GM12878 (cell line): ENCODE results near the gene IGFLR1. TPM values are rescaled to one million over a fixed set of nuclear protein-coding genes. Genes with fewer than 3 reads are reported as not detected.

Source experiments
- ATAC-seq: fragments of 200-7000 bp; cut with Tn5 transposase; 3 replicates; pipeline ENCODE4 v1.9.1; 2020; ENCODE audit warnings: mild to moderate bottlenecking, moderate library complexity
- BruUV-seq: library from RNA; stranded (reverse); fragments of 400-500 nt; replicated peaks from 2 replicates; lab custom pipeline; 2021; lab: Mats Ljungman, UMichigan
- CTCF ChIA-PET: fragments of 300-600 bp; sonication (Branson Sonifier 250); formaldehyde crosslinking; extraction: SDS; loops from one replicate; lab custom pipeline; 2021; ENCODE audit warnings: inconsistent platforms; lab: Yijun Ruan, JAX
- POLR2A ChIA-PET: fragments of 350-600 bp; formaldehyde crosslinking; extraction: SDS; loops from one replicate; lab custom pipeline; 2021; ENCODE audit warnings: inconsistent platforms; lab: Charles Lee
- RAD21 ChIA-PET: fragments of 300-600 bp; sonication (Branson Sonifier 250); formaldehyde crosslinking; loops from one replicate; lab custom pipeline; 2023; ENCODE audit warnings: antibody characterized with exemption; ENCODE audit not compliant: unreplicated experiment; lab: Charles Lee
- SMC1A ChIA-PET: fragments of 300-600 bp; sonication (Branson Sonifier 250); formaldehyde crosslinking; loops from one replicate; lab custom pipeline; 2023; ENCODE audit not compliant: unreplicated experiment, uncharacterized antibody; lab: Charles Lee
- DNase-seq: peaks from one replicate; pipeline ENCODE4 v3.0.0-alpha.2; 2011; ENCODE audit warnings: low read depth, low spot score
- FAIRE-seq: peaks from 3 replicates; lab custom pipeline; 2011; peaks lifted over from hg19 to GRCh38; lab: Jason Lieb, UNC
- H2AFZ ChIP-seq: 2 replicates; pipeline ENCODE4 v1.6.0; 2011; ENCODE audit warnings: low read depth, low read length, control low read depth; ENCODE audit not compliant: control insufficient read depth
- H3K27ac ChIP-seq: 2 replicates; pipeline ENCODE4 v1.5.1; 2011; ENCODE audit warnings: control low read depth; ENCODE audit not compliant: control insufficient read depth, insufficient read depth
- H3K27me3 ChIP-seq, 2 experiments: replicated peaks in 1 of 2; 2 replicates each; pipeline versions ENCODE4 v1.6.0 to v1.6.1; 2011; ENCODE audit warnings: low read length in 1 of 2; ENCODE audit not compliant: control insufficient read depth in 2 of 2, insufficient read depth in 2 of 2
- H3K36me3 ChIP-seq, 2 experiments: 2 replicates each; pipeline ENCODE4 v1.5.1; 2011; ENCODE audit warnings: low read length in 1 of 2; ENCODE audit not compliant: control insufficient read depth in 2 of 2, insufficient read depth in 2 of 2
- H3K4me1 ChIP-seq: 2 replicates; pipeline ENCODE4 v1.6.1; 2011; ENCODE audit warnings: mild to moderate bottlenecking, low read length, moderate library complexity, mixed read lengths; ENCODE audit not compliant: control insufficient read depth, insufficient read depth
- H3K4me2 ChIP-seq: 2 replicates; pipeline ENCODE4 v1.6.0; 2011; ENCODE audit warnings: control low read depth; ENCODE audit not compliant: control insufficient read depth, insufficient read depth
- H3K4me3 ChIP-seq: fragments of 200-600 bp; sonication (generic); 2 replicates; pipeline ENCODE4 v1.5.1; 2016
- H3K79me2 ChIP-seq: 2 replicates; pipeline ENCODE4 v1.6.0; 2011; ENCODE audit warnings: low read length; ENCODE audit not compliant: control insufficient read depth, insufficient read depth
- H3K9ac ChIP-seq: 2 replicates; pipeline ENCODE4 v1.8.0; 2011; ENCODE audit warnings: low read length, control low read depth, mixed read lengths; ENCODE audit not compliant: control insufficient read depth, insufficient read depth
- H3K9me3 ChIP-seq: replicated peaks from 3 replicates; pipeline ENCODE4 v1.5.1; 2011; ENCODE audit warnings: mild to moderate bottlenecking, low read length; ENCODE audit not compliant: control insufficient read depth, insufficient read depth
- H4K20me1 ChIP-seq: 2 replicates; pipeline ENCODE4 v1.6.0; 2011; ENCODE audit not compliant: control insufficient read depth, insufficient read depth
- ATF2 ChIP-seq: IDR thresholded peaks from 2 replicates; pipeline ENCODE4 v1.6.1; 2012; ENCODE audit warnings: low read length, inconsistent platforms
- BCLAF1 ChIP-seq: fragments of 450-650 bp; IDR thresholded peaks from 2 replicates; pipeline ENCODE4 v1.6.1; 2017; ENCODE audit warnings: antibody characterized with exemption, mild to moderate bottlenecking, moderate library complexity
- BHLHE40 ChIP-seq, 2 experiments: fragments of 450-650 bp in 1 of 2; IDR thresholded peaks; 2 replicates each; pipeline ENCODE4 v1.6.1; 2011 to 2017; ENCODE audit warnings: low read depth in 2 of 2, borderline replicate concordance in 1 of 2, improper control_type of control experiment in 1 of 2, low read length in 1 of 2, mild to moderate bottlenecking in 1 of 2
- JUND ChIP-seq: IDR thresholded peaks from 2 replicates; pipeline ENCODE4 v1.6.1; 2012; ENCODE audit warnings: low read depth, mild to moderate bottlenecking, low read length, improper control_type of control experiment, moderate library complexity
- RCOR1 ChIP-seq: conservative IDR thresholded peaks from 2 replicates; pipeline ENCODE4 v1.6.1; 2012; ENCODE audit warnings: low read depth, low read length, improper control_type of control experiment
- RELB ChIP-seq: fragments of 450-650 bp; IDR thresholded peaks from 2 replicates; pipeline ENCODE4 v1.6.1; 2017; ENCODE audit warnings: low read depth, mild to moderate bottlenecking, moderate library complexity
- RFX5 ChIP-seq: IDR thresholded peaks from 2 replicates; pipeline ENCODE4 v1.6.1; 2011; ENCODE audit warnings: low read depth, low read length, improper control_type of control experiment
- TARDBP ChIP-seq: IDR thresholded peaks from 2 replicates; pipeline ENCODE4 v1.6.1; 2016; ENCODE audit warnings: borderline replicate concordance
- ZBTB4 ChIP-seq: fragments of 450-650 bp; formaldehyde crosslinking; IDR thresholded peaks from 2 replicates; pipeline ENCODE4 v1.4.0; 2022; ENCODE audit warnings: mild to moderate bottlenecking, moderate library complexity
- whole genome bisulfite sequencing: methylation state at CpG from one replicate; pipeline ENCODE4 v1.1.6; 2016; ENCODE audit warnings: low lambda C conversion rate; ENCODE audit not compliant: insufficient replicate concordance, insufficient coverage; ENCODE audit errors: missing lambda C conversion rate; 5-methylcytosine and 5-hydroxymethylcytosine counted together
- in situ Hi-C: fragments of 300-500 bp; cut with MboI; formaldehyde crosslinking; loops from 9 replicates; pipeline ENCODE4 v1.14.3; 2018; ENCODE audit warnings: mixed read lengths
- intact Hi-C: fragments of 100-400 bp; cut with micrococcal nuclease; formaldehyde crosslinking; loops from one replicate; pipeline ENCODE4 v1.14.2; 2022; ENCODE audit not compliant: unreplicated experiment
- polyA plus RNA-seq, 11 experiments: library from polyadenylated mRNA; depleted of rRNA in 4 of 11; unstranded in 6 of 11; stranded (reverse) in 5 of 11; fragments of >200 nt; fragmentation: Nextera tagmentation in 4 of 11; fragmentation: Illumina TruSeq in 1 of 11; extraction: Ambion mirVana in 4 of 11; extraction: Trizol in 1 of 11; gene quantifications; 1 replicate in 1 of 11; 2 replicates in 10 of 11; pipeline versions ENCODE4 v1.2.1 to v1.2.3, GENCODE V29; 2011 to 2016; ENCODE audit warnings: inconsistent platforms in 2 of 11, missing spikeins in 2 of 11, low read depth in 1 of 11
- total RNA-seq, 4 experiments: library from RNA; depleted of rRNA in 3 of 4; stranded (reverse); fragments of >200 nt in 3 of 4; fragmentation: Illumina TruSeq in 1 of 4; extraction: Trizol in 1 of 4; gene quantifications; 2 replicates each; pipeline versions ENCODE4 v1.2.1 to v1.2.3, GENCODE V29; 2013 to 2021
- TF ChIP-seq, protein P1 (sequence below): fragments of 150-350 bp; IDR thresholded peaks from 2 replicates; pipeline ENCODE4 v1.6.1; 2016; ENCODE audit warnings: low read depth, low read length

The IGFLR1 gene
- total and polyA plus RNA-seq, 10 of the 15 experiments (the other 5 are each of a cell fraction or from before 2014, with no cell fraction given), result 2.5 to 39.9 (median 24.8) TPM

GRCh38 chr19:35782589-35782988, 40.3 kb upstream of the IGFLR1 start:
- 81% methylated on average over 11 of the region's 12 CpGs for WGBS
- no peak for TF ChIP-seq TARDBP
- TF ChIP-seq BCLAF1, result no peak
- no peak for TF ChIP-seq RCOR1
- TF ChIP-seq, protein P1, sequence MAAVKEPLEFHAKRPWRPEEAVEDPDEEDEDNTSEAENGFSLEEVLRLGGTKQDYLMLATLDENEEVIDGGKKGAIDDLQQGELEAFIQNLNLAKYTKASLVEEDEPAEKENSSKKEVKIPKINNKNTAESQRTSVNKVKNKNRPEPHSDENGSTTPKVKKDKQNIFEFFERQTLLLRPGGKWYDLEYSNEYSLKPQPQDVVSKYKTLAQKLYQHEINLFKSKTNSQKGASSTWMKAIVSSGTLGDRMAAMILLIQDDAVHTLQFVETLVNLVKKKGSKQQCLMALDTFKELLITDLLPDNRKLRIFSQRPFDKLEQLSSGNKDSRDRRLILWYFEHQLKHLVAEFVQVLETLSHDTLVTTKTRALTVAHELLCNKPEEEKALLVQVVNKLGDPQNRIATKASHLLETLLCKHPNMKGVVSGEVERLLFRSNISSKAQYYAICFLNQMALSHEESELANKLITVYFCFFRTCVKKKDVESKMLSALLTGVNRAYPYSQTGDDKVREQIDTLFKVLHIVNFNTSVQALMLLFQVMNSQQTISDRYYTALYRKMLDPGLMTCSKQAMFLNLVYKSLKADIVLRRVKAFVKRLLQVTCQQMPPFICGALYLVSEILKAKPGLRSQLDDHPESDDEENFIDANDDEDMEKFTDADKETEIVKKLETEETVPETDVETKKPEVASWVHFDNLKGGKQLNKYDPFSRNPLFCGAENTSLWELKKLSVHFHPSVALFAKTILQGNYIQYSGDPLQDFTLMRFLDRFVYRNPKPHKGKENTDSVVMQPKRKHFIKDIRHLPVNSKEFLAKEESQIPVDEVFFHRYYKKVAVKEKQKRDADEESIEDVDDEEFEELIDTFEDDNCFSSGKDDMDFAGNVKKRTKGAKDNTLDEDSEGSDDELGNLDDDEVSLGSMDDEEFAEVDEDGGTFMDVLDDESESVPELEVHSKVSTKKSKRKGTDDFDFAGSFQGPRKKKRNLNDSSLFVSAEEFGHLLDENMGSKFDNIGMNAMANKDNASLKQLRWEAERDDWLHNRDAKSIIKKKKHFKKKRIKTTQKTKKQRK, result no peak
- TF ChIP-seq BHLHE40 (IDR thresholded peaks at IDR 0.05; ENCODE audit: borderline replicate concordance in 1 of 2, low read depth in 2 of 2, low read length in 1 of 2), result no peak
- no peak for TF ChIP-seq ATF2
- TF ChIP-seq JUND, result no peak
- TF ChIP-seq ZBTB4 (CRISPR knock-in tag), result no peak
- TF ChIP-seq RFX5, result no peak
- no peak for TF ChIP-seq RELB

More at GRCh38 chr19:35782589-35782988, 40.3 kb upstream of the IGFLR1 start:
- Histone ChIP-seq H4K20me1 (no peaks in the 10 kb centered on the region), H3K27ac (no peak overlapping the region), H3K4me3 (no peak overlapping the region), H3K9me3 (no peaks in the 10 kb centered on the region), H3K4me1 (no peaks in the 10 kb centered on the region), H3K9ac (no peak overlapping the region), H3K4me2 (no peak overlapping the region), H3K36me3 (no peaks in the 10 kb centered on the region; a peak in 1 of 4 replicates), H2AFZ (no peak overlapping the region), H3K27me3 (no peaks in the 10 kb centered on the region), H3K79me2 (no peaks in the 10 kb centered on the region)
- intact Hi-C loops, result no loop called here
- no peak for DNase-seq
- ChIA-PET SMC1A (no interaction called here), CTCF (no interaction called here), RAD21 (no interaction called here), POLR2A (no interaction called here)
- no TSS peak for BruUV-seq
- in situ Hi-C loops, result no loop called here
- no peak for ATAC-seq
- FAIRE-seq, result no peak
